ENCODE data around the gene PSMC3IP.

The PSMC3IP gene

GRCh38 chr17:42584880-42585279 lies 7.4 kb upstream of the PSMC3IP start:
- DNase-seq: no peak

DNA sequence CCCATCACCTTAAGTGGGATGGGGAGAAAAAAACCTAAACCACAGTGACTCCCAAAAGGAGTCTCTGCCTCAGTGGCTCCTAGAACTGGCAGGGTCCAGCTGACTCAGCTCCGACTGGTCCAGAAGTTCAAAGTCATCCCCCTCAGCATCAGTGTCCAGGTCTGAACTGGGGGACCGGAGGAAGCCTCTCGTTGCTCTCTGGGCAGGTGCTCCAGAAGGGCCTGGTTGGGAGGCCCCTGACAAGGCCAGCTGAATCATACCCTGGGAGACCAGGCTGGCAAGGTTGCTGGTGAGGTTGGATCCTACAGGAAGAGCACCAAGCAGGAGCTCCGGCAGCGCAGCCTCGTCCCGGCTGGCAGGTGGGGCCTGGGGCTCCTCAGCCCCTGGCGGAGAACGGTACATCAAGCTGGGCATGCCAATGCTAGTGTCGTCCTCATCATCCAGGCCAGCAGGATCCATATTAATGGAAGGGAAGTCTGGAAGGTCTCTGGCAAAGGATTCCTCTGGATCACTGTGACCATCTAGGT lies 4.3 kb upstream of the PSMC3IP start:
- DNase-seq: no peak

GRCh38 chr17:42579794-42580551 lies 2.4 kb upstream of the PSMC3IP start:
- DNase-seq: no peak

DNA sequence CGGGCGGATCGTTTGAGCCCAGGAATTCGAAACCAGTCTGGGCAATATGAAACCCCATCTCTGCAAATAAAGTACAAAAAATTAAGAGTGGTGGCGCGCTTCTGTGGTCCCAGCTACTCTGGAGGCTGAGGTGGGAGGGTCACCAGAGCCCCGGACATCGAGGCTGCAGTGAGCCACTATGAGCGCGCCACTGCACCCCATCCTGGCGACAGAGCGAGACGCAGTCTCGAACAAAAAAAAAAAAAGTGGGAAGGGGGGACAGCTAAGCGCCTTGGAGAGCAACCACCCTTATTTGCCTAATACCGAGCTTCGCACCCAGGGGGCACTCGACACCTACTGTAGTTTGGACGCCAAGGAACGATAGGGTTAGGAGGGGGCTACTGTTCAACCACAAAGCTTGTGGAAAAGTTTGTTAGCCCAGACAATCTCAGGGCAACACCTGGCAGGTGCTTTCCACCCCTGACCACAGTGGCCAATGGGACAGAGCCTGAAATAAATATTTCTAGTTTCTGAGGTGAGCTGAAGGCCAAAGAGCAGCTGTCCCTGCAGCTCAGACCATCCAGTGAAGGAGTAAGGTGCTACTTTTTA lies 847 bp upstream of the PSMC3IP start:
- DNase-seq: peak; percentile 77

GRCh38 chr17:42577140-42577531 lies 393 bp downstream of the PSMC3IP start:
- no peak for DNase-seq

DNA sequence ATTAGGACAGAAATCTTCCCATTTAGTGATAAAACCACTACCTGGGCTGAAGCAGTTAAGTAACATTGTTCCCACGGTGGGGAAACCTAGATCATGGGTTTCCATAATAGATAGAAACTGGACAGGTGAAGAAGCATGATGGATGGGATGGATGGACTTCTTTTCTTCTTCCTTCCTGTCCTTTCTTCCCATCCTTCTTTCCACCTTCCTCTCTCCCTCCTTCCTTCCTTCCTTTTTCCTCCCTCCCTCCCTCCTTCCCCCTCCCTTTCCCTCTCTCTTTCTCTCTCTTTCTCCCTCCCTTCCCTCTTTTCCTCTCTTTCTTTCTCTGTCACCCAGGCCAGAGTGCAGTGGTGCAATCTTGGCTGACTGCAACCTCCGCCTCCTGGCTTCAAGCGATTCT lies 3.1 kb downstream of the PSMC3IP start:
- DNase-seq: no peak

DNA sequence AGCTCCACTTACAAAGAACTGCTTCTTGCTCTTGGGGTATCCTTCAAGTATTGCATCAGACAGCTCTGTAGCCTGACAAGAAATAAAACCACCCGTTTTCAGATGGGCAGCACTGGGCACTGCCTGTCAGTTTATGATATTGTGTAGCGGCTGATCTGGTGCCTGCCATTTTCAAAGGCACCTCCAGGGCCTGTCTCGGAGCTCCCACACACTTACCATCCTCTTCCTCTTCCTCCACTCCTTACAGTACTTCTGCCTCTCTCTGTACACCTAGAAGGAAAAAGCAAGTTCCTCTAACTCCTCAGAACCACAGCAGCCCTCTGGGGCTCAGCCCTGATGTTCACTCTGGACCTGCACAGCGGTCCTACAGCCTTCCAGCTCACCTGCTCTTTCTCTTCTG lies 4.4 kb downstream of the PSMC3IP start:
- DNase-seq: no peak

DNA sequence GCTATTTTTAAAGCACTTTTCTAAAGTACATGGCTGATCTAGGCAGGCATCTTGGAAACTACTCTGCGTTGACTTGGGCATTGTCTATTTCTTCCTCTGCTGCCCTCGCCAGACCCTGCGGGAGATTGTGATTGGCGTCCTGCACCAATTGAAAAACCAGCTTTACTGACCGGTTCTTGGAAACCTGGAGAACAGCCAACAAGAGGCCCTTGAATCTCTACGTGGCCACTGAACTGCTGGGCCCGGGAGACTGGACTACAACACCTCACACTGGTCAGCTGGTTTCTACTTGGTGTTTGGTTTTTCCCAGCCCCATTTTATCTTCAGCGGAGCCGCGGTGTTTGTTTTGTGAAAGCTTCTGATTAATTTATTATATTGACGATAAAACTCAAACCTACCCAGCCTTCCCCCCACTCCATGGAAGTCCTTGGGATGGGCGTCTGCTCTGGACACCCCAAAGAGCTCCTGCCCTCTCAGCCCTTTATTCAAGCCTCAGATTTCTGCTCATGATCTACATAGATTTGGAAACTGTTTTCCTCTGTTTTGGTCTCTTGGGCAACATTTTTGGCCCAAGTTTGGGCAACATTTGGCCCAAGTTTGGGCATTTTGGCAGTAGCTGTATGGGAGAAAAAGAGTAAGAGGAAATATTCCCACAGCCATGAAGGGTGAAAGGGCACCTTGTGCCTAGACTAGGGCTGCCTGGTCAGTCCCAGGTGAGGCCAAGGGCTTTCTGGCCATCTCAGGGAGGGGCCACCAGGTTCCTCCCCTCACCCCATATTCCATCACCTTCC lies 5.9 kb downstream of the PSMC3IP start:
- DNase-seq: no peak

DNA sequence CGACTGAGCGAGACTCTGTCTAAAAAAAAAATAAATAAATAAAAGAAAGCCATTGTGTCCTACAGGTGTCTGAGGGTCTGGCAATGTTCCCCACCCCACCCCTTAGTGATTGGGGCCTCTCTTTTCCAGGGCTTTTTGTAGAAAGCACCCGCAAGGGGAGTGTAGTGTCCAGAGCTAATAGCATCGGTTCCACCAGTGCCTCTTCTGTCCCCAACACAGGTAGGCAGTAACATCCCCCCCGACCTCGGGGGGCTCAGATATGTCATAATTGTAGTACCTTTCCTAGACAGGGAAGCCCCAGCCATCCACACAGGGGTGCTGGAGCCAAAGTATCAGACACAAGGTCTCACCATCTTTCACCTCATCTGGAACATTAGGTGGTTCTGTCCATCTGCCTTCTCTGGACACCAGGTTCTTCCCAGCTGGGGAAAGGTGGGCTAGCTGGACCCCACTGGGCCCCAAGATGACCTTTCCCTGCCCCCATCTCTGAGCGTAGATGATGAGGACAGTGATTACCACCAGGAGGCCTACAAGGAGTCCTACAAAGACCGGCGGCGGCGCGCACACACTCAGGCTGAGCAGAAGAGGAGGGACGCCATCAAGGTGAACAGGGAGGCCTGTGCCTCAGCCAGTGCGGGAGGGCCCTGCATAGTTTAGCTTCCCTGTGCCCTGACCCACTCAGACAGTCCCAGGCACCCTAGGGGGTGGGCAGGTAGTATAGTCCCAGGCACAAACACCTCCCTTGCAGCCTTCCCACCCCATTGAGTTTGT lies 9.0 kb downstream of the PSMC3IP start:
- DNase-seq: no peak

GRCh38 chr17:42566883-42567573 lies 10.5 kb downstream of the PSMC3IP start, which contains the start of gene MLX:
MLX (plus strand) TSS chr17:42567100; CDS start chr17:42567125, 25 bp downstream.
- DNase-seq: peak; percentile 94

- no peak for DNase-seq
Measured at GRCh38 chr17:42566215-42566882, 11.2 kb downstream of the PSMC3IP start.

- DNase-seq: no peak
Measured at GRCh38 chr17:42565523-42566214, 11.9 kb downstream of the PSMC3IP start.

DNA sequence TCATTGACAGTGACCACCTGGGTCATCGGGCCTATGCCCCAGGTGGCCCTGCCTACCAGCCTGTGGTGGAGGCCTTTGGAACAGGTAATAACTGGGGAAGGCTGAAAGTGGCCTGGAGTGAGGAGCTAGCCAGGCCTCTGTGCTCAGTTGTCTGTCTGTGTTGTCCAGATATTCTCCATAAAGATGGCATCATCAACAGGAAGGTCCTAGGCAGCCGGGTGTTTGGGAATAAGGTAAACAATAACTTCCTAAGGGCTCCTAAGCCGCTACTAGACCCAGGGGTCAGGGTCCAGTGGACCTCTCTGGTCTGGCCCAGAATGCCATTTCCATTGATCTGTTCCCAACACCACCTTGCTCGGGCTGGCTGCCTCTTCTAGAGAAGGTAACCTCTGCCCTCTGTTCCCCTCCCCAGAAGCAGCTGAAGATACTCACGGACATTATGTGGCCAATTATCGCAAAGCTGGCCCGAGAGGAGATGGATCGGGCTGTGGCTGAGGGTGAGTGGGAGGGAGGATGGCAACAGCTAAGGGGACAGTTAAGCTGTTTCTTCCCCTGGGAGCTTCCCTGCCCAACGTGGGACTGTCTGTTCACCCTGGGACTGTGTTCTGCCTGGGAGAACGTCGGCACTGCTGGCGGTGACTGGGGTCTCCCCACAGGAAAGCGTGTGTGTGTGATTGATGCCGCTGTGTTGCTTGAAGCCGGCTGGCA lies 12.6 kb downstream of the PSMC3IP start:
- no peak for DNase-seq

- DNase-seq: no peak
Measured at GRCh38 chr17:42563950-42564349, 13.6 kb downstream of the PSMC3IP start.

DNA sequence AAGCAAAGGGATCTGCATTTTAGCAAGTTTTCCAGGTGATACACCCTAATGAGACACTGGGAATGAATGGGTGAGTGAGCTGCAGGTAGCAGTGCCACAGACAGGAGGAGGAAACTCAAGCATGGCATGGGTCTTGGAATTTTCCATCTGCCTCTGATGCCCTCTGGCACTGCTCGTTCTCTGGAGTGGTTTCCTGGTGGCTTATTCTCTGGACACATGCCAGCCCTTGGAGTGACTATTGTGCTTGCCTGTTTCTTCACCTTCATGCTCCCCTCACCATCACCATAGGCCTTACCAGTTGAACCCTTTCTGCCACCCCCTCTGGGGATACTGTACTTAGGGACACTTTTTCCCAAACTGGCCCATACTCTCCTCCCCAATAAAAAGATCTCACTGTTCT lies 14.0 kb downstream of the PSMC3IP start:
- no peak for DNase-seq

DNA sequence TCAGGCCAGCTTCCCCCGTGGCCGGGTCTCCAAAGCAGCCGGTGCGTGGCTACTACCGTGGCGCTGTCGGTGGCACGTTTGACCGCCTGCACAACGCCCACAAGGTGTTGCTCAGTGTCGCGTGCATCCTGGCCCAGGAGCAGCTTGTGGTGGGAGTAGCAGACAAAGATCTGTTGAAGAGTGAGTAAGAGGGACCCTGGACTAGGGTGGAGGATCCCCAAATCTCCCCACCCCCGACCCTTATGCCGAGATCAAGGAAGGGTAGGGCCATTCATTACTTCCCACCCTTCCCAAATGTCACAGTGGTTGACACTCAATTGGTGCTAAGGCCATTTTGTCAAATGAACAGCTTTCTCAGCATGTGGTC lies 14.4 kb downstream of the PSMC3IP start:
- no peak for DNase-seq

DNA sequence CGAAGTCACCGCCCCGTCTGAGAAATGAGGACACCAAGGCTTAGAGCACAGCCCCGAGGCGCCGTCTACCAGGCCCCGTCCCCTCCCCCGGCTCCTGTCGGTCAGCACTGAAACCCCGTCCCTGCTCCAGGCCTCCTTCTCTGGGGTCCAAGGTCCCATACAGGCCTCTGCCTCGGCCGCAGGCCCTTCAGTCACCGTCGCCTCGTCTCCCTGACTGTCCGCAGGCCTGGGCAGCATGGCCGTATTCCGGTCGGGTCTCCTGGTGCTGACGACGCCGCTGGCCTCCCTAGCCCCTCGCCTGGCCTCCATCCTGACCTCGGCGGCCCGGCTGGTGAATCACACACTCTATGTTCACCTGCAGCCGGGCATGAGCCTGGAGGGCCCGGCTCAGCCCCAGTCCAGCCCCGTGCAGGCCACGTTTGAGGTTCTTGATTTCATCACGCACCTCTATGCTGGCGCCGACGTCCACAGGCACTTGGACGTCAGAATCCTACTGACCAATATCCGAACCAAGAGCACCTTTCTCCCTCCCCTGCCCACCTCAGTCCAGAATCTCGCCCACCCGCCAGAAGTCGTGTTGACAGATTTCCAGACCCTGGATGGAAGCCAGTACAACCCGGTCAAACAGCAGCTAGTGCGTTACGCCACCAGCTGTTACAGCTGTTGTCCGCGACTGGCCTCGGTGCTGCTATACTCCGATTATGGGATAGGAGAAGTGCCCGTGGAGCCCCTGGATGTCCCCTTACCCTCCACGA lies 15.0 kb downstream of the PSMC3IP start:
- DNase-seq: no peak

GRCh38 chr17:42561897-42562387 lies 15.6 kb downstream of the PSMC3IP start, which contains the start of gene COASY:
COASY (plus strand) TSS chr17:42562148; CDS start chr17:42562623, 475 bp downstream.
- peak; percentile 95 for DNase-seq

DNA sequence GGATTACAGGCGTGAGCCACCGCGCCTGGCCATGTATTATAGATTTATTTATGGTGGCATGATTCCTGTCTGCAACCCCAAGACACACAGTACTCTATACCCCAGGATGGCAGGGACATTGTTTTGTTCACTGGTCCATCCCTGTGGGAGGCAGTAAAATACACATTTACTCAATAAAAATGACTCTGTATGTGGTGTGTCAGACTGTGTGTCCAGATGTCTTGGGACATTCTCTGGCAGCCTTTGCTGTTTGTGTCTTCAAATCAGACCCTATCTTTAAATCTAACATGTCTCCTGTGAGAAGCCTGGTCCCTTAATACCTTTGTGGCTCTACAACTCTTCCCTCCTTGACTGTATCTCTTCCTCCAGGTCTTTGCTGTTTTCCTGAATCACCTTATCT lies 17.3 kb downstream of the PSMC3IP start:
- DNase-seq: no peak

Data from retina (tissue), 1 donor.